ENCODE data around the gene HP.

HP gene

DNA sequence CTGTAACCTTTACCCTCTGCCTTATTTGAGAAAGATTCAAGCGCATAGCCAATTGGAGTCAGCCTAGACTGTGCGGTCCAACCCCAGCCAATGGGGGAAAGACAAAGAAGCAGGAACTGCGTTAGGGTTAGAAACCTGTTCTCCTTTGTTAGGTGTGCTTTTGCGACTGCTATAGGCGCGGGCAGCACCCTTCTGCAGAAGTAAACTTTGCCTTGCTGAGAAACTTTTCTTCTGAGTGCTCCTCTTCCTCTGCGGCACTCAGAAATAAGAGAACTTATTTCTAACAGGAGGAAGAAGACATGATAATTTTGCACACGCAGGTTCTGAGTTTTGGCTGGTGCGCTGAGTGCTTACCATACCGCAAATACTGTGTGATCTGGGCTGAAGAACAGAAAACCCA lies 30.1 kb downstream of the HP start:
- DNase-seq (ENCODE audit: low read depth in 1 of 2, low spot score in 1 of 2): no peak

DNA sequence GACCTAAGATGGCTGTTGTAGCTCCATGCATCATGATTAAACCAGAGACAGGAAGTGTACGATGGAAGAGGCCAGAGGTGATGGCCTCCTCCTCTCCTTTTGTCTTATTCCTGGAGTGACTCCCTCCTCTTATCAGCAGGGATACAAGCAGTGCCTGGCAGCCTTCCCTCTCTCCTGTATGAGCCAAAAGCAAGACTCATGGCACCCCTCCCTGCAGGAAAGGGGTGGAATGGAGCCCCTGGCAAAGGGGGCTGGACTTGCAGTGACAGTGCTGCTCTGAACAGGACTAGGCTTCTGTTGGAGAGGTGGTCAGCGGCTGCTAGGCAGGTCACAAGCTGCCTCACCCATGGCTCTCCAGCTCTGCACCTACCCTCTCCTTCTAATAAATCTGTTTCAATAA lies 30.7 kb downstream of the HP start:
- no peak for DNase-seq (ENCODE audit: low read depth in 1 of 2, low spot score in 1 of 2)

DNA sequence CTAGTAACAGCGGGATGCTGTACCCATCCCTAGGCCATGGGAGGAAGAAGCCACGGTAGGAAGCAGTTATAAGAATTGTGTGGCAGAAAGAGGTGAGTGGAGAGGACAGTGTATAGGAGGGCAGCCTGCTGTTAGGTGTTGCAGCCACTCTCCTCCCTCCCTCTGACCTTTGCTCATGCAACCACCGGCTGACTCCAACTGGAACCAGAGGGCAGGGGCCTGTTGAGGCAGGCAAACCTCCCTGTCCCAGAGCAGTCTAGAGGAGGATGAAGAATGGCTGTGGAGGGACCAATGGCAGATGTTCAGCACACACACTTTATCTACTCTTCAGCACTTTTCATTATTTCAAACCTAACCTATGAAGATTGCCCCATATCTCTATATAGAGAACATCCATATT lies 36.9 kb downstream of the HP start:
- DNase-seq (ENCODE audit: low read depth in 1 of 2, low spot score in 1 of 2): no peak

DNA sequence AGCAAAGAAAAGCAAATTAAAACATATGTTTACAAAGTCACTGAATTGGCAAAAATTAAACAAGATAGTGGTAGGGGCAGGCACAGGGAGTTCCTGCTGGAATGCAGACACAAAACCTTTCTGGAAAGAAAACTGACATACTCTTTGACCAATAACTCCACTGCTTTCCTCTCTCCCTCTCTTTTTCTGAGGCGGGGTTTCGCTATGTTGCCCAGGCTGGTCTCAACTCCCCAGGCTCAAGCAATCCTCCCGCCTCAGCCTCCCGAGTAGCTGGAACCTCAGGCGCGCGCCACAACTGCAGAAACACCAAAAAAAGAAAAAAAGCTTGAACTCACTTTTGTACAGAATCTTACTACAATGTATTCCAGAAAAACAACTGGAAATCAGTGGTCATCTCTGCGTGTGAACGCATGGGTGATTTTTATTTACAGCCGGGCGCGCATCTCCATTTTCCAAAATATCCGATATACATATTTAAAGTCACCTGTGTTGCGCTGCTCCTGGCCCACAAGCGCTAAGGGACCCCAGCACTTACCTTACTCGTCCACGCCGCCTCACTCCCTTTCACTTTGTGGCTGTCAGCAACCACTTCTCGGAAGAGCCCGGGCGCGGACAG lies 38.6 kb downstream of the HP start:
- no peak for DNase-seq (ENCODE audit: low read depth in 1 of 2, low spot score in 1 of 2)

DNA sequence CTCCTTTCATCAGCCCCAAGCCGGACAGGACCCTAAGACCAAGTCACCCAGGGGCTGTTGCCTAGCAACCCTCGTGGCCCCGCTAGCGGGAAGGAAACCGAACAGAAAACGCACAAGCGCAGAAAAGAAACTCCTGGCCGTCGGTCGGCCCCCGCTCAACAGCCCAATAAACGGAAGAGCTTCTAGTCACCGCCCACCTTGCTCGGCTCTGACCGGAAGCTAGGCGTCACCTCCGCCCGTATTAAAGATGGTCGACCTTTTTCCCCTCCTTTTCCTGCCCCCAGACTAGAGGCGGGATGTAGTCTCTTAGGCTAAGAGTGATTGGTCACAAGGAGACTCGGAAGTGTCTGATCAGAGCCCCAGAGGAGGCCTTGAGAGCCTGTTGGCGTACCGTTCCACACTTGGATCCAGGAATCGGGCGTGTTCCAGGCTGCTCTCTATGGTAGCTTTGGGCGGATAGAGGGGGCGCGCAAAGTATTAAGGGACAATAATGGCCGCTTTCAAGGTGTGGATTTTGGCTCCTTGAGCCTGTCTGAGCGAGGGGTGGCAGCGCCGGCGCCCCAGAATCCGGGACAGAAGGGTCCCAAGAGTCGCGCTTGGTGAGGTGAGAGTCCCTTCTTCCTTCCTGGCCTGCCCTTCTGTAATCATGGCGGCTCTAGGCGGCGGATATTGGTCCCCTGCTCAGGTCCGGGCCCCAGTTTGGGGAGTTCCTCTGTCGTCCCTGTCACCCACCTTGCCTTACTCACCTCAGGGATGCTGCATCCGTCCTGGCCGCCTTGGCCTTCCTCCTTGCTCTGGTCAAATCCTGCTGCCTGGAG lies 39.4 kb downstream of the HP start, which contains the start of the genes DHX38 and TXNL4B:
Gene DHX38 (plus strand): TSS at position 400 of the 818 bp plus-strand sequence. CDS start 2,311 bp downstream, outside the sequence.
Gene TXNL4B (minus strand): TSS at position 173 of the 818 bp plus-strand sequence. CDS start 2,871 bp downstream, outside the sequence.
- DNase-seq (ENCODE audit: low read depth in 1 of 2, low spot score in 1 of 2): peak; percentile 69 to 71

DNA sequence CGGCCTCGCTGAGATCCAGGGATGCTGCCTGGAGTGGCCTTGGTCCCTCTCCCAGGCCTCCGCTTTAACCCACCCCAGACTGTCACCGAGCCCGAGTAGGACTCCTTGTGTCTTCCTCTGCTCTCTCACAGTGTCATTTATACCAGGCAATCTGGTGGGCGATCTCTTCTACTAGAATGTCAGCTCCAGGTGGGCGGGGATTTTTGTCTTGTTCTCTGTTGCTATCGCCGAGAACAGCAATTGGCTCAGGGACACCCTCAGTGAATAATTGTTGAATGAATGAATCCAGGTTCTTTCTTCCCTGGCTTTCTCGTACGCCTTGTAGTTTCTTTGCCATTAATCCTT lies 39.9 kb downstream of the HP start:
- DNase-seq (ENCODE audit: low read depth in 1 of 2, low spot score in 1 of 2): peak in 1 of 2 donors; percentile 8

DNA sequence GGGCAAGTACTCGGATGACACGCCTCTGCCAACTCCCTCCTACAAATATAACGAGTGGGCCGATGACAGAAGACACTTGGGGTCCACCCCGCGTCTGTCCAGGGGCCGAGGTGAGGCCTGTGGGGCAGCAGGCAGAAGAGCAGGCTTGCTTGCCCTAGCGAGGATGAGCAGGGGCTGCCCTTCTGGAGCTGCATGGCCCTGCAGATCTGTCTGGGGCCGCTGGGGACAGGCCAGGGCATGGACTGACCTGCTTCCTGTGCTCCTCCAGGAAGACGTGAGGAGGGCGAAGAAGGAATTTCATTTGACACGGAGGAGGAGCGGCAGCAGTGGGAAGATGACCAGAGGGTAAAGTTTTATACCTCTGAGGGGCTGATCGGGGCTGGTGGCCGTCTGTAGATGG lies 44.6 kb downstream of the HP start:
- no peak for DNase-seq (ENCODE audit: low read depth in 1 of 2, low spot score in 1 of 2)

DNA sequence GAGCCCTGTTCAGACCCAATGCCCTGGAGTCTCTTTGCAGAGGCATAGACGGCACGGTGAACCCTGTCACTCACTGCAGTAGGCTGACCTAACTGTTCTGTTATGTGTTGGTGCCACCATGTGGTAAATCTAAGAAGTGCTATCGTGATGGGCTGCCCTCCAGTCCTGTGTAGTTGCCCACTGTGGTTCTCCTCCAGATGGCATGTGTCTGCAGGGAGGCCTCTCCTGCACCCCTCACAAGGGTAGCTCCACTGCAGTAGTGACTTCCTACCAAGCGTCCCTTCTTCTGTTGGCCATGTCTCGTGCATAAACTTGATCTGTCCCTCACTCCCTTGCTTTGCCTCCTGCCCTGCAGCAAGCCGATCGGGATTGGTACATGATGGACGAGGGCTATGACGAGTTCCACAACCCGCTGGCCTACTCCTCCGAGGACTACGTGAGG lies 45.1 kb downstream of the HP start:
- no peak for DNase-seq (ENCODE audit: low read depth in 1 of 2, low spot score in 1 of 2)

DNA sequence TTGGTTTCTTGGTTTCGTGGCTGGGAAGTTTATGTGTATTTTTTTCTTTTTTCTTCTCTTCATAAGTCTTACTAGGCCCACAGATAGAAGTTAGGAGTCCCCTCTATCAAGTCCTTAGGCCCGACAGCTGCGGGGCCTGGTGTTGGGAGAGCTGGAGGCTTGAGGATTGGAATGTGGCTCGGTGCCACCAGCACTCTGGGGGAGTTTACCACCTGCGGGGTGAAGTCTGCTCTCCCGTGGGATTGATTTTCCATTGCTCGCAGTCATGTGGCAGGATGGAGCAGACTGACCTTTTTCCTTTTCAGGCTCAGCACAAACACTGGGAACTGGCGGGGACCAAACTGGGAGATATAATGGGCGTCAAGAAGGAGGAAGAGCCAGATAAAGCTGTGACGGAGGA lies 46.9 kb downstream of the HP start:
- DNase-seq (ENCODE audit: low read depth in 1 of 2, low spot score in 1 of 2): no peak

DNA sequence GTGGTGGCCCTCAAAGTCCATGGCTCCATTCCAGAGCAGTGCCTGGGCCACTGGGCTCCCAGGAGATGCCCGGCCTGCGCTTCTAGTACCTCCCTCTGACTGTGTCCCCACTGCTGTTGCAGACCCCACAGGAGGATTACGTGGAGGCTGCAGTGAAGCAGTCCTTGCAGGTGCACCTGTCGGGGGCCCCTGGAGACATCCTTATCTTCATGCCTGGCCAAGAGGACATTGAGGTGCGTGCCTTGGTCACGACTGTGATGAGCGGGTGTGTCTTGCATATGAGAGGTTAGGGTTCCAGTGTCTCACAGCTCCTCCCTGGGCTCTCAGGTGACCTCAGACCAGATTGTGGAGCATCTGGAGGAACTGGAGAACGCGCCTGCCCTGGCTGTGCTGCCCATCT lies 50.6 kb downstream of the HP start:
- no peak for DNase-seq (ENCODE audit: low read depth in 1 of 2, low spot score in 1 of 2)

DNA sequence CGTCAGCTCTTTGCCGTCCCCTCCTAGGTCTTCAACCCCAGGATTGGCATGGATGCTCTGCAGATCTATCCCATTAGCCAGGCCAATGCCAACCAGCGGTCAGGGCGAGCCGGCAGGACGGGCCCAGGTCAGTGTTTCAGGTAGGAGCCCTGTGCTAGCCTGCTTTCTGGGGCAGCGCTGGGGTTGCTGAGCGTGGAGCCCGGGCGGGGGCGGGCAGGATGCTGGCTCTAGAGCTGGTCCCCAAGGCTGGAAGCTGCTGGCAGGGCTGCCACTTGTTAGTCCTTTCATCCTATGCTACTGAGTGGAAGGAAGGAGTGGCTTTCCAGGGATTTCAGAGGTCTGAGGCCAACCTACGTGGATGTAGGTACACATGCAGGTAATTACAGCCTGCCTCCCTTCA lies 51.7 kb downstream of the HP start:
- no peak for DNase-seq (ENCODE audit: low read depth in 1 of 2, low spot score in 1 of 2)

DNA sequence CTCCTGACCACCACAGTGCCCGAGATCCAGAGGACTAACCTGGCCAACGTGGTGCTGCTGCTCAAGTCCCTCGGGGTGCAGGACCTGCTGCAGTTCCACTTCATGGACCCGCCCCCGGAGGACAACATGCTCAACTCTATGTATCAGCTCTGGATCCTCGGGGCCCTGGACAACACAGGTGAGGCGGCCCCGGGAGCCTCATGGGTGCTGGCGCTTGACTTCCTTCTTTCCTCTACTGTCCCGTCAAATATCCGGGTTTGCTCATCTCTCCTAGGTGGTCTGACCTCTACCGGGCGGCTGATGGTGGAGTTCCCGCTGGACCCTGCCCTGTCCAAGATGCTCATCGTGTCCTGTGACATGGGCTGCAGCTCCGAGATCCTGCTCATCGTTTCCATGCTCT lies 53.1 kb downstream of the HP start:
- no peak for DNase-seq (ENCODE audit: low read depth in 1 of 2, low spot score in 1 of 2)

DNA sequence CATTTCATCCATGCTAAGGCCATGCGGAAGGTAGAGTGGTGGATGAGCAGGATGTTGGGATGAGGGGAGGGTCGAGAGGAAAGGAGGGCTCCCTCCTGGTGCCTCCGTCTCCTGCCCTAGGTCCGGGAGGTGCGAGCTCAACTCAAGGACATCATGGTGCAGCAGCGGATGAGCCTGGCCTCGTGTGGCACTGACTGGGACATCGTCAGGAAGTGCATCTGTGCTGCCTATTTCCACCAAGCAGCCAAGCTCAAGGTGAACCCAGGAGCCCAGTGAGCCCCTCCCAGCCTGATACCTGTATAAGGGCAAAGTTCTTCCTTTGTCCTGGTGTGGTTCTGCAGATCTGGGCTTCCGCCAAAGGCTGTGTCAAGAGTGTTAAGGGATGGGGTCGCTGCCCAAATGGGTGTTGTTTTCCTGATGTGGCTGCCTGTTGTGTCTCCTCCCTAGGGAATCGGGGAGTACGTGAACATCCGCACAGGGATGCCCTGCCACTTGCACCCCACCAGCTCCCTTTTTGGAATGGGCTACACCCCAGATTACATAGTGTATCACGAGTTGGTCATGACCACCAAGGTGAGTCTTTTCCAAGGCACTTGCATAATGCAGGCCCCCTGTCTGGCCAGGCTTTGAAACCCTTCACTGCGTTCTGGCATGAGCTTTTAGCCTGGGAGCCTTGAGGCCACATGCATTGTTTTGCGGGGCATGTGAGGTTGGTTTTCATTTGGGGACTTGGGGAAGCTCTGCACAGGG lies 54.2 kb downstream of the HP start:
- DNase-seq (ENCODE audit: low read depth in 1 of 2, low spot score in 1 of 2): no peak

DNA sequence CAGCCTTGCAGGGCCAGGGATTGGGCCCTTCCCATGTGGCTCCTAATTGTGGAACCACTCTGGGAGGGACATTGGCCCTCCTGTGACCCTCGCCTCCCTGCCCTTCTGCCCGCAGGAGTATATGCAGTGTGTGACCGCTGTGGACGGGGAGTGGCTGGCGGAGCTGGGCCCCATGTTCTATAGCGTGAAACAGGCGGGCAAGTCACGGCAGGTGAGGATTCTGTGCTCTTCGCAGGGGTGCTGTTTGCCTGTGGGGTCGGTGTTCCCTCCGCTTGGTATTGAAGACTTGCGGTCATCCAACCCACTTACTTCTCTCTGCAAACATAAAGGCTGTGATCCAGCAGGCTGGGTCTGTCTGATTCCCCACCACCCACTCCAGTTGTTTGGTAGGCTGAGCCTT lies 55.0 kb downstream of the HP start:
- DNase-seq (ENCODE audit: low read depth in 1 of 2, low spot score in 1 of 2): no peak

DNA sequence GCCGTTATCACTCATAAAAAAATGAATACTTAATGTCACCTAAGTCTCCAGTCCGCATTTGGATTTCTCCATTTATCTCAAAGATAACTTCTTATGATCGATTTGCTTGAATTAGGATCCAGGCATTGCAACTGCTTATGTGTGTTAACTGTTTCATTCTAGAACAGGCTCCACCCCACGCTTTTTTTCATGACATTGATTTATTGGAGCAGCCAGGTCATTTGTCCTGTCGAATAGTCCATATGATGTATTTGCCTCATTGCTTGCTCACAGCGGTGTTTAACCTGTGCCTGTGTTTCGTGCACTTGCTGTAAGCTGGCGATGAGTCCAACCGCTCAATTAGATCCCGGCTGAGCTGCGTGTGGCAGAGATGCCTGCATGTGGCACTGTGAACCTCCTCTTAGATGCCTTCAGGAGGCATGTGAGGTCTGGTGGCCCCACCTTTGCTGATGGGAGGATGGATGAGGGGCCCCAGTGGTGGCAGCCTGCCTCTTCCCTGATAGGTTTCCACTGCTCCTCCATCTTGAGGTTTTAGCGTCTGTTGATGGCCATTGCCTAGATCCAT lies 55.7 kb downstream of the HP start:
- DNase-seq (ENCODE audit: low read depth in 1 of 2, low spot score in 1 of 2): no peak

Data from stimulated activated CD4-positive, alpha-beta T cell treated with anti-CD3 and anti-CD28 coated beads, Interleukin-15, amount 100 ng/mL, for 1 hour (primary cell).